Endometrial microvascular endothelial cells (primary cell): Measurements from ENCODE around the gene TGM5. TPM values are rescaled to one million over a fixed set of nuclear protein-coding genes. Genes with fewer than 3 reads are reported as not detected.

Experiments used
- total RNA-seq: library from RNA; depleted of rRNA; stranded (reverse); fragments of >200 nt; gene quantifications from one replicate; pipeline ENCODE4 v1.2.3, GENCODE V29; 2015; ENCODE audit errors: inconsistent ontology term

The TGM5 gene
- total RNA-seq, 1 donor from 2014 or later: not detected

Other genes starting within 250 kb of the TGM5 start
- 18.4 TPM for gene UBR1, start 160.9 kb downstream of the TGM5 start, total RNA-seq
- 34.0 TPM for gene TMEM62, start 133.3 kb downstream of the TGM5 start, total RNA-seq
- 54.4 TPM for gene CCNDBP1, start 81.5 kb downstream of the TGM5 start, total RNA-seq
- not detected for gene EPB42, start 45.9 kb downstream of the TGM5 start, total RNA-seq
- gene TGM7, start 35.3 kb upstream of the TGM5 start, total RNA-seq: not detected
- 6.0 TPM for gene LCMT2, start 63.6 kb upstream of the TGM5 start, total RNA-seq
- gene ZSCAN29, start 104.1 kb upstream of the TGM5 start, total RNA-seq: 8.6 TPM
- 22.0 TPM for gene TUBGCP4, start 104.2 kb upstream of the TGM5 start, total RNA-seq
- 41.0 TPM for gene TP53BP1, start 226.2 kb upstream of the TGM5 start, total RNA-seq